HG02970 (cell line): ENCODE results near the gene KIRREL3.

Experiments used
- ATAC-seq: cut with Tn5 transposase; IDR thresholded peaks from one replicate; pipeline ENCODE4 v1.9.1; 2021; ENCODE audit warnings: mild to moderate bottlenecking, moderate library complexity, moderate number of reproducible peaks; ENCODE audit not compliant: unreplicated experiment, low FRiP score

Gene KIRREL3

GRCh38 chr11:126612671-126613070 is 387.9 kb downstream of the KIRREL3 start:
- ATAC-seq: no peak

DNA sequence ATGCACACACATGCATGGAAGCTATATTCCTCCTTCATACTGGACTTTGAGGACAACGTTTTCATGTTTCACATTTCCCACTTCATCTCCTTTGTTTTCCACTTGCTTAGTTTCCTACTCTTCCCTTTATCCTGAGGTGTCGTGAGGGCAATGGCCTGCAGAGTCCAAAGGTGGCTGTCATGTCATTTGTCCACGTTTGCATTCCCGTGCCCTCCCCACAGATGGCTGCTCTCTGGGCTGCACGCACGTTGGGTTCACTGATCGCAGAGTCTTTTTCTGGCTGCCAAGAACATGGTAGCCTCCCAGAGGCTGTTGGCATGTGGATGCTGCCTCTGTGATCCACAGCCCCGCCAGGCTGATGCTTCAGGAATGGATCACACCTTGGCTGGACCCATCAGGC is 389.1 kb downstream of the KIRREL3 start:
- ATAC-seq: no peak

GRCh38 chr11:126608658-126609057 is 391.9 kb downstream of the KIRREL3 start:
- no peak for ATAC-seq

DNA sequence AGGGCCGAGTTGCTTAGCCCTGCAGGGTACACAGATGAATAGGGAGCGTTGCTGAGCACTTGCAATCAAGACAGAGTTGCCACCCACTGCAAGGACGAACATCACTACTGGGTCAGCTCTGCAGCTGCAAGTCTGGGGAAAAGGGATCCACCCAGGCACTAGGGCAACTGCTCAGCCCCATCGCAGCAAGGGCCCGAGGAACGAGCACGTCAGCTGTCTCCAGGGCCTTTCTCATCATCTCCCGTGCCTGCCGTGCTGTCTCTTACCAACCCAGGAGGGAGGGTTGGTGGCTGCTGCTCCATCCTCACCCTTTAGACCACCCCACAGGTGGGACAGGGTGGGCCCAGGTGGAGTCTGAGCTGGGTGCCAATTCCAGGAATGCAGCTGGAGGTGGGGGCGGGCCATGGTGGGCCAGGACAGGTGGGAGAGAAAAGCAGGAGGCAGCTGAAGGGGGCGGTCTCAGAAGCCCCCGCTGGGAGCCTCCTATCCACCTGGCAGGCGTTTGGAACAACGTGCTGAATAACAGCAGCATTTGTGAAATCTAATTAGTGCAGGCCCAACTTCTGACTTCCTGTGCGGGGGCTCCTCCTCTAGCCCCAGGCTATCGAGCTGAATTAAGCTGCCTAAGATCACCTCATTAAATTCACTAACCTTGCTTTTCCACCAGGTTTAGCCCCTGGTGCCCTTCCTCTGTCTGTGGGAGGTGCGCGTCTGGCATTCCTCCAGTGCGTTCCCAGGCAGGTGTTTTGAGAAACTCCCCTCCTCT is 392.6 kb downstream of the KIRREL3 start:
- ATAC-seq: no peak

GRCh38 chr11:126607374-126607773 is 393.2 kb downstream of the KIRREL3 start:
- no peak for ATAC-seq

- ATAC-seq: no peak
Observed at GRCh38 chr11:126606484-126606883, 394.1 kb downstream of the KIRREL3 start.

GRCh38 chr11:126604461-126604860 is 396.1 kb downstream of the KIRREL3 start:
- no peak for ATAC-seq

DNA sequence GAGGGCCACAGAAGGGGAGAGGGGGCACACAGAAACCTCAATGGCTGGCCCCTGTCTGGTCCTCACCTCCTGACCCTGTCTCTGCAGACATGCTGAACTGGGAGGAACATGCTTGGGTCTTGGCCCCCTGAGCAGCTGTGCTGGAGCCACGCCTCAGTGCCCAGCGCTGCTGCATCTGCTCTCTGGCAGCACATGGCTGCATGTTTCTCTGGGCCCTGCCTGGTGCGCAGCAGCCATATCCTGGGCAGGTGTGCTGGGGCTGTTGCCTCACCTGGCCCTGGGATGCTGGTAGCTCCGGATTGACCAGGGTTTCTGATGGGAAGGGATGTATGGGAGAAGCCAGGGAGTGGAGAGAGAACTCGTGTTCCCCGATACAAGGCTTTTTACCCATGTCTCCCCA is 397.1 kb downstream of the KIRREL3 start:
- ATAC-seq: no peak

DNA sequence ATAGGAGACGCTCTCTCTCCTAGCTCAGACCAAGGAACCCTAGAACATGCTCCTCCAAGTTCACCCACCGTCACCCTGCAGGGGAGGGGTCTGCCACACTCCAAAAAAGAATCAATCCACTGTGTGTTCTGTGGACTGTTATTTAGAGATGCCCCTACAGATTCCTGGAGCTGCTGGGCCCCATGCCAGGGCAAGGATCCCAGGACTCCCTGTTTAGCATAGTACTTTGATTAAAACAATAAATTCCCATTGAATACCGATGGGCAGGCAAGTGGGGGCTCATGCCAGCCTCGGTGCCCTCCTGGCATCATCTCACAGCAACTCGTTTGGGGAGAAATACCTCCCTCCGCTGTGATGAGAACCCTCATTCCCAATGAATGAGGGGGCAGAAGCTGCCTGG is 397.6 kb downstream of the KIRREL3 start:
- ATAC-seq: no peak

- no peak for ATAC-seq
Observed at GRCh38 chr11:126602349-126602940, 398.1 kb downstream of the KIRREL3 start.

- ATAC-seq: no peak
Observed at GRCh38 chr11:126601550-126602215, 398.9 kb downstream of the KIRREL3 start.

GRCh38 chr11:126601136-126601535 is 399.4 kb downstream of the KIRREL3 start:
- ATAC-seq: no peak

- ATAC-seq: no peak
Observed at GRCh38 chr11:126599217-126599897, 401.2 kb downstream of the KIRREL3 start.

- ATAC-seq: no peak
Observed at GRCh38 chr11:126598344-126599216, 402.0 kb downstream of the KIRREL3 start.

GRCh38 chr11:126597041-126597440 is 403.5 kb downstream of the KIRREL3 start:
- no peak for ATAC-seq

DNA sequence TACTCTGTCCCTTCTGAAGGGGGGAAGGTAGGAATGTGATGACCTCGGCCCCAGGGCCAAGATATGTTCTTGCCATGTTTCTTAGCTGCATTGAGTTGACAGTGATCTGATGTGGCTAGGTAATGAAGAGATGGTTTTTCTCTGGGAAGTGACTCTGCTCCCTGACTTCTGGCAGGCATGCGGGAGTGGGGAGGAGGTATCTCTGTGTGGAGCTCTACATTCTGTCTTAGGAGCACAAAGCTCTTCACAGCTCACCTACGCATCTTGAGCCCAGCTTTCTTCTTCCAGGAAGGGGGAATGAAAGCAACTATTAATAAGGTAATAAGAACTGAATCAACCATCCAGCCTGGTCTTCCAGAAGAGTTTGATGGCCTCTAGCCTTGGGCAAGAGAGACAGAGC is 404.1 kb downstream of the KIRREL3 start:
- ATAC-seq: no peak

- no peak for ATAC-seq
Observed at GRCh38 chr11:126595560-126595959, 405.0 kb downstream of the KIRREL3 start.

DNA sequence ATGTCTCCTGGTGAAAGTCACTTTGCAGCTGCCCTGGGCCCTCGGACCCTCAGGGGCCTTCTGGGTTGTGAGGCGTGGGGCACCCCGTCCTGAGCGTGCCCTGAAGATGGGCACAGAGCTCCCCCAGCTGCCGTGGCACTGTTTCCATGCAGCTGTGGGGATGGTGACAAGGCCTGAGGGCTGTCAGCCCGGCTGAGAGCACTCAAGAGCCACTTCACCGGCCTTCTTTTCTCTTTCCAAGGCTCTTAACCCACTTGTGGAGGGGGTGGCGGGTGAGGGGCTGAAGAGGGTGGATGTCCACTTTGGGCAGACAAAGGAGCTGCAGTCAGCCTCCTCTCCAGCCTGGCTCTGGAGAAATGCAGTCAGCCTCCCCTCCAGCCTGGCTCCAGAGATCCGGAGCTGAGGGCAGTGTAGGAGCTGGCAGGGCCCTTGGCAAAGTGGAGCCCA is 405.6 kb downstream of the KIRREL3 start:
- ATAC-seq: no peak

DNA sequence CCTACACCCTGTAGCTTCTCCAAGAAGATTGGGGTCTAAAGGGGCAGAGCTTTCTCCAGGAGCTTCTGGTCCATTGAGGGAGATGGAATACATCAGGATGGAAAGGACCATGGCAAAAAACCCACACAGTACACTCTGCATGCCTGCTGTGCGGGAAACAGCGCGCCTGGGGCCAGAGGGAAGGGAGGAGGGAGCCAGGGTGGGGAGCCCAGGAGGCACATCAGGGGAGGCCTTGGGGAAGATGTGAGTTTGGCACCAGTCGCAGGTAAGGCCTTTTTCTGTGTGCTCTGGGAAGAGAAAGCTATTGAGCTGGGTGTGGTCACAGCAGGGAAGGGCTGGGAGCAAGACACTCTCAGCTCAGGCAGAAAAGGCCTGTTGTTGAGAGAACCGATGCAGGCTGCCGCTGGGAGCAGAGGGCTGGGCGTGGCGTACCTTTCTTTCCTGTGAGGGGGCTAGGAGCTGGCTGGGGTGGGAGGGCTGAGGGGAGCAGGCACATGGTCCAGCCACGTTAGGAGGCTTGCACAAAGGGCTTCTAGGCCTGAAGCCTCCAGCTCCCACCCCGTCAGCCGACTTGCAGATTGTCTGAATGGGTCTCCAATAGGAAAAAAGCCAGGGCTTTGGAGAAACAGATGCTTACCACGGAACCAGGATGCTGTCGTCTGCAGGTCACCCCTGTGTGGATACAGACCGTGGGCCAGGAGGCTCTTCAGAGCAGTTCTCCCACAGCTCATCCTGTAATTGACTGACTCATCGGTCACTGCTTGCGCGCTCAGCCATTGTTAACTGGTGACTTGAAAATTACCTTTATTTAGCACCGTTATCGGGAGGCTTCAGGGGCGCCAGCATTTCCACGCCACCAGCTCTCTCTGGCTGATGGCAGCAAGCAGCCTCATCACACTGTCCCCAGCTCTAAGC is 407.8 kb downstream of the KIRREL3 start:
- ATAC-seq: no peak
